Hematopoietic multipotent progenitor cell treated with erythropoietin and hydrocortisone succinate and interleukin-3 and kit ligand, for 17 days (in vitro differentiated cells): Measurements from ENCODE around the gene NSG2.

Experiments used
- DNase-seq: peaks from one replicate; pipeline ENCODE4 v3.0.0-alpha.2; 2015; ENCODE audit warnings: low spot score

The NSG2 gene

DNA sequence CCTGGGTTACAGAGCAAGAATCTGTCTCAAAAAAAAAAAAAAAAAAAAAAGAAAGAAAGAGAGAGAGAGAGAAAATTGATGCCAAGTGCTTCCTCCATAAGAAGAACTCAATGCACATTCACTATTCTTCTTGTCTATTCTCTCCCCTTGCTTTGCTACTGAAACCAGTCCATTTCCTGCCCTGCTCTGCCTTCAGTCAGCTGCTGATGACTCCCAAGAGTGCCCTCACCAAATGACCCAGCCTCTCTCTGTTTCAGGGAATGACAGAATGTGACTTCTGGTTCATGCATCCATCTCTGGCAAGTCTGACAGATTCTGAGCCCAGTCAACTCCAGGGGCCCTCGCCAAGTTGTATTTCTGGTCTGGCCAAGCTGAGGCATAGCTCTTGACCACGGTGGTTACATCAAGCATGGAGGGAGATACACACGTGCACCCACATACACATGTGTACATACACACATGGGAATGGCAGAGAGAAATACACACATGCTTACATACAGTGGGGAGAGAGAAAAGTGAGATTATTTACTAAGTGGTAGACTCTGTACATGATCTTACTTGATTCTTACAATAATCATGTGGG, 106.2 kb downstream of the NSG2 start:
- no peak for DNase-seq

DNA sequence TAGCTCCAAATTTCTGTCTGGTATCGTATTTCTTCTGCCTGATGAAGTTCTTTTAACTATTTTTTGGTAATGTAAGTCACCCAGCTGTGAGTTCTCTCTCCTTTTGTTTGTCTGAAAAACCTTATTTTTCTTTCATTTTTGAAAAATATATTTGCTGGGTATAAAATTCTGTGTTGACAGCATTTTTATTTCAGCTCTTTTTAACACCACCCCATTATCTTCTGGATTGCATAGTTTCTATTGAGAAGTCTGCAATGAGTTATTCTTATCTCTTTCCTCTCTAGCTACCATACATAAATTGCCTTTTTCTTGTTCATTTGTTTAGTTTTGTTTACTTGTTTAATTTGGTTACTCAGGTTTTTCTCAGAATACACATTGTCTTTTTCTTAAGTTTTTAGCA, 109.1 kb downstream of the NSG2 start:
- DNase-seq, result no peak

- no peak for DNase-seq
Observed at GRCh38 chr5:174155281-174155680, 109.8 kb downstream of the NSG2 start.

GRCh38 chr5:174155706-174156105, 110.2 kb downstream of the NSG2 start:
- no peak for DNase-seq

DNA sequence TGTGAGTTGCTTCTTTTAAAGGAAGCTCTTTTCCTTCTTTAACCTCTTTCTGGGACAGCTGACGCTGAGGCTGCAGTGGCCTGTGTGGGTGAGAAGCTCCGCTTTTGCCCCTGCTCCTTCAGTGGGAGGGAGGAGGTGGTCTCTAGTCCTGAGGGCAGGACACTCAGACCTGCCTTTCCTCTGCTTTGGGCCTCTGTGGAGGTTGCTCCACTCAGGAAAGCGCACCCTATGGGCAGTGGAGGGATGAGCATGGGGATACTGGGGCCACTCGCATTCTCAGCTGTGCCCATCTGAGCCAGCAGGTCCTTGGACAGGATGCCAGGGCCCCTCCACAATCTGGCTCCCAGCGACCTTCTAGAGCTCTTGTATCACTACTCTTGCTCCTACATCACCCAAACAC, 111.5 kb downstream of the NSG2 start:
- no peak for DNase-seq
